ENCODE results near the gene NRG3.
"Not testable (repeated sequence)": the region's sequence is repeated elsewhere in the genome, so short reads cannot be mapped to it uniquely, and the experiment has no call there.

Gene NRG3

GRCh38 chr10:82942286-82943099 lies 1067.5 kb downstream of the NRG3 start:
- no peak for DNase-seq

DNA sequence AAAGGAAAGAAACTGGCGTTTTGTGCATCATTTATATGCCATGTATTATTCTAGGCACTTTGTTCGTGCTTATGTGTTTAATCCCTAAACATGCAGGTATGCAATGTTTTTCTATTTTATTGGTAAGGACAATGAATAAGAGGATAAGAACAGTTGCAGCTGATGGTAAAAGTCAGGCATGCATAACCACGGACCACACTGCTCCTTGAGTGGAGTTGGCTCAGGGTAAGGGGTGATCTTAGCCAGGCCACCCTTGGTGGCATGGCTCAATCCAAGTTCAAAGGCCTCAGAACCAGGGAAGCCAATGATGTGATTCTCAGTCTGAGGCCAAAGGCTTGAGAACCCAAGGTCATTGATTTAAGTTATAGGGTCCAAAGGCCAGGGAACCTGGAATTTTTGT lies 1068.1 kb downstream of the NRG3 start:
- no peak for DNase-seq

DNA sequence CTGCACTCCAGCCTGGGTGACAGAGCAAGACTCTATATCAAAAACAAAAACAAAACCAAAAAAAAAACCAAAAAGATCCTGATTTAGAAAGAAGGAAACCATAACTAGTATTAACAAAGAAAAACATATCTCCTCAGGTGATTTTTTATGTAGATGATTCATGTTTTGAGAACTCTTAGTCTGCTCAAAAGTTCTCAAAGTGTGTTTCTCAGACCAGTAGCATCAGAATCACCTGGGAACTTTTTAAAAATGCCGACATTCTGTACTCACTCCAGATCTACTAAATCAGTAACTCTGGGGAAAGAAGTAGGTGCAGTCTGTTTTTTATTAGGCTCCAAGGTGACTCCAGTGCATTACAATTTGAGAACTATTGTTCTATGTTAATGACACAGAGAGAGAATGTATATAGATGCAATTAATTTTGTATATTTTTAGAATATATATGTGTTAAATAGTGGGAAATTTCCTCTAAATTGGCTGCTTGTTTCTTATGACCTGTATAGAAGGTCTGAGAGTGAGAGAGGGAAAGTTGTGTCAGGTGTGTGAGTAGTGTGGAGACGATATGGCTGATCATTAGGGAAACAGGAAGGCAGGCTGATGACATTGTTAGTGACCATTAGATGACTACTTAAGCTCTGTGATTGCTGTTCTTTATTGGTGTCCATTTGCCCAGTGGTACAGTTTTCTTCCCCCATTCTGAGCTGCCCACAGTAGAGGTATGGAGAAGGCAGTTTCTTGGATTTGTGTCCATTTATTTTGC lies 1075.0 kb downstream of the NRG3 start:
- DNase-seq, result no peak

DNA sequence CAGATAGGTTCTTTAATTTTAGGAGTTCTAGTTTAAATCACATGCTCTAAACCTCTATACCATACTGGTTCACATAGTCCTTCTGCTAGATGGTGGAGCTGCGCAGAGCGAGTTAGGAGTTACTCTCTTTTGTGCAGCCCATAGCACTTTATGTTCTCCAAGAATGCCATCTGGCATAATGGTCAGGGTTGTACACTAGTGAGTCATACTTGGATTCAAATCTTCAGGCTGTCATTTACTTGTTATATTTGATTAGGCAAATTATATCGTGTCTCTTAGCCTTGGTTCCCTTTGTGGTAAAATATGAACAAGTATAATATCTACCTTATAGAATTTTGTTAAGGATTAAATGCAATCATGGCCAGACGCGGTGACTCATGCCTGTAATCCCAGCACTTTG lies 1078.3 kb downstream of the NRG3 start:
- DNase-seq, result no peak

DNA sequence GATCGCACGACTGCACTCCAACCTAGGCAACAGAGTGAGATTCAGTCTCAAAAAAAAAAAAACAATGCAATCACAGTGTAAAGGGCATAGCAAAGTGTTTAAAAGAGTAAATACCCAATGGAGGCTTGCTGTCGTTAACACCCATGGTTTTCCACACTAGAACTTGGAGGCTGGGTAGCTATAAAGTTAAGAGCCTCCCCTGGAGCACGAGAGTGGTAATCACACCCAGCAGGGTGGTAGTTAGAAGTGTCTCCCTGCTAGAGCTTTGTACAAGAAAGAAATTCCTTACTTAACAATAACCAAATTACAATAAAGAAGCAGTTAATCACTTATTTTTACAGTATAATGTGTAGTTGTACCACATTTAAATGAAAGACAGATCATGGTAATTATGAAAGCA lies 1078.9 kb downstream of the NRG3 start:
- DNase-seq, result no peak

GRCh38 chr10:82960421-82961060 lies 1085.5 kb downstream of the NRG3 start:
- DNase-seq, result not testable (repeated sequence)

DNA sequence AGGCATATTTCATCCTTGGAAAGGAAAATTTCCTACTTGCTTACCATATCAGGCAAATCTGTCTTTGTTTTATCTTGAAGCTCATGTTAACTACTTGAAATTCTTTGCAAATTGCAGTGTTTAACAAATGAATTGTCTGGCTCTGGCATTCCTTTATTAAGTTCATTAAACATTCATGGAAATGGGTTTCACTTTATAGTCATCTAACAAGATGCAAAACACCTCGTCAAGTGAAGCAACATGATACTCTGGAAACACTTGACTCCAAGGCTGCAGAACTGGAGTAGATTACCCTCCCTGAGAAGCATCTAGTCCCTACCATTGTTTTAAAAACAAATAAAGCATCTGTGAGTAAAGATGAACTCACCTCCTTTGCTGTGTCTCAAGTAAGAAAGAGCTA lies 1086.9 kb downstream of the NRG3 start:
- no peak for DNase-seq

DNA sequence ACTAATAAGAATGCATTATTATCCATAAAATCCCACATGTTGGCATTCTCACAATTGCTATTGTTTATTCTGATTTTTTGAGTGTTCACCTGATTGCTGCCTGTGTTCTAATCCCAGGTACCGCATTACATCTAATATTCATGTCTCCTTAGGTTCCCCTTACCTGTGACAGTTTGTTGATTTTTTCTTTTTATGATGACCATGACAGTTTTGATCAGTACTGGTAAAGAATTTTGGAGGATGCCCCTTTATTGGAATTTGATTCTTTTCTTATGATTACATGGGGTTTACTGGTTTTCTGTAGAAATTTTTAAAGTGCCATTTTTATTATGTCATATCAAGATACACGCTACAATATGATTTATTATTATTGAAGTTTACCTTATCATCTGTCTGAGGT lies 1091.1 kb downstream of the NRG3 start:
- no peak for DNase-seq

DNA sequence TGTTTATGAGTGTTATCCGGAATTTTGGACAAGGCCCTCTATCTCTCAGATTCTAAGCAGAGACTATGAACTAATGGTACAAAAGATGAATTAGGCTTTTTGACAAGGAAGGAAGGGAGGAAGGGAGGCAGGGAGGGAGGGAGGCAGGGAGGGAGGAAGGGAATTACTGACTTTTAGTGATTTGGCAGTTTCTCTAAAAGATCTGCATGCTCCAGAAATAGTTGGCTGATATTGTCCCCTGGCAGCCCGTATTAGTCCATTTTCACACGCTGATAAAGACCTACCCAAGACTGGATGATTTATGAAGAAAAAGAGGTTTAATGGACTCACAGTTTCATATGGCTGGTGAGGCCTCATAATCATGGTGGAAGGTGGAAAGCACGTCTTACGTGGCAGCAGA lies 1093.5 kb downstream of the NRG3 start:
- no peak for DNase-seq

- no peak for DNase-seq
Observed at GRCh38 chr10:82969405-82969804, 1094.4 kb downstream of the NRG3 start.

- DNase-seq, result no peak
Observed at GRCh38 chr10:82980321-82980720, 1105.3 kb downstream of the NRG3 start.

DNA sequence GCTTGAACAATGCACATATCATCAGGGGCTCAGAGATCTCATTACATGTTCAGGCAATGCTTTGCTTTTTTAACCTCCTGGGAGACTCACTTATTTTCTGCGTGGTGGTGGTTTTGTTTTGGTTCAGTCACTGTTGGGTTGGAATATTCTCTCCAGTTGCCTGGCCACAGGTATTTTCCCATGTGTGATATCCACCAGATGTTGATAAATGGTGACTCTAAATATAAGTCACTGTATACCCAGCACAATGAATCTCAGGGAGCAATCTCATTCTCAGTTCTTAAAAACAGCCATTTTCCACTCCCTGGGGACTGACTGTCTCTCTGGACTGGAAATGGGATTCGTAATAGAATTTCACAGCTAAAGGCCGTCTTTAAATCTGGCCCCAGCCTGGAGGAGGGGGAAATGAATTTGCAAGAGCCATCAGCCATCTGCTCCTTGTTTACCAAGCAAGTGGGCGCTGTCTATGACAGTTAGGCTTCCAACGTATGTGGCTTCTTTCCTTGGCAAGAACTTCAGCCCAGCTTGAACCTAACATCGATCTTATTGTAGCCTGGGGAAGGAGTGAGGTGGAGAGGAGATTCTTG lies 1106.2 kb downstream of the NRG3 start:
- DNase-seq, result no peak

GRCh38 chr10:82982110-82982608 lies 1107.2 kb downstream of the NRG3 start:
- no peak for DNase-seq

DNA sequence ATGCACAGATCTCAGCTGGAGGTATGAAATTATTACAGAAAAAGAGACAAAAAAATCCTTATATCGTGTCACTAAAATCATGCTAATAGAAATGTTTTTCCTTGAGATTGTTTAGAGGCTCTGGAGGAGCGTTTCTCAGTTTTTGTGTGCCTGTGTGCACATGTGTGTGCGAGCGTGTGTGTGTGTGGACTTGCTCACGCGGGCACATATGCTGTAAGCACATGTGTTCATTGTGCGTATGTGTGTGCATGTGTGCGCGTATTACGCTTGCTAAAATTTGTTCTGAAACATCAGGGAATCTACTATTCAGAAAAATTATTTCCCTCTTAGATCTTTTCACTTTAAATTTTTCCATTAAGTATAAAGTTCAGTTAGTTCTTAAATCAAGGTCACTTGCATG lies 1111.2 kb downstream of the NRG3 start:
- DNase-seq, result no peak

GRCh38 chr10:83006479-83006878 lies 1131.5 kb downstream of the NRG3 start:
- DNase-seq, result not testable (repeated sequence)

DNA sequence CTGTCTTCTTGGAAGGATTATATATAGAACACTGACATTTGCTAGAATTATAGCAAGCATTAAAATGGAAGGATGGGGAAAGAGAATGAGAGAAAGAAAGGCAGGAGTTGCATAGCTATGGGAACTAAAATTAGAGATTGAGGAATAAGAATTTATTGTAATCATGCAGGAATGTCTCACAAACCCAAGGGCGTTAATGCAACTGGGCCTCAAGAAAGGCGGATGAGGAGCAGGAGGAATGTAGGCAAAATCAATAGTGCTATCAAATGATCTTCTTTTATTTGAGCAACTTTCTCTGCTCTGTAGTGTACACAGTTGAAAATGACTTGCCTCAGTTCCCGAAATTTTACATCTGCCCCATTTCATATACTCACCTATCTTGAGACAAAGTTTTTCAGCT lies 1132.5 kb downstream of the NRG3 start:
- no peak for DNase-seq

DNA sequence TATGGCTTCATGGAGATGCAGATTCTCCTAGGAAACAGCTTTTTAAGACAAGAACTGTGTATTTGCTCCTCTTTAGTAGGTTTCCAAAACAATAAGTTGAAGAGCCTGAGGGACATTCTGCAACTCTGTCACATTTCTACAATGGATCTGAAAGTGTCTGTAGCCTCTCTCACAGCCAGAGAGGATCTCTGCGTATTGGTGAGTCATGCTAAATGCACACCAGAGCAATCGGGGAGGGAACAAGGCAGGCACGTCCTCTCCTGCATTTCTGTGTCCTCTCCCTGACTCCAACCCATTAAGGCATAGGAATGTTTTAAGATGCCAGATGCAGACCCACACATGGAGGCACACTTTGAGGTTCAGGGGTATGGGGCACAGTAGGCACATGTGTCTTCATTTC lies 1137.9 kb downstream of the NRG3 start:
- no peak for DNase-seq

DNA sequence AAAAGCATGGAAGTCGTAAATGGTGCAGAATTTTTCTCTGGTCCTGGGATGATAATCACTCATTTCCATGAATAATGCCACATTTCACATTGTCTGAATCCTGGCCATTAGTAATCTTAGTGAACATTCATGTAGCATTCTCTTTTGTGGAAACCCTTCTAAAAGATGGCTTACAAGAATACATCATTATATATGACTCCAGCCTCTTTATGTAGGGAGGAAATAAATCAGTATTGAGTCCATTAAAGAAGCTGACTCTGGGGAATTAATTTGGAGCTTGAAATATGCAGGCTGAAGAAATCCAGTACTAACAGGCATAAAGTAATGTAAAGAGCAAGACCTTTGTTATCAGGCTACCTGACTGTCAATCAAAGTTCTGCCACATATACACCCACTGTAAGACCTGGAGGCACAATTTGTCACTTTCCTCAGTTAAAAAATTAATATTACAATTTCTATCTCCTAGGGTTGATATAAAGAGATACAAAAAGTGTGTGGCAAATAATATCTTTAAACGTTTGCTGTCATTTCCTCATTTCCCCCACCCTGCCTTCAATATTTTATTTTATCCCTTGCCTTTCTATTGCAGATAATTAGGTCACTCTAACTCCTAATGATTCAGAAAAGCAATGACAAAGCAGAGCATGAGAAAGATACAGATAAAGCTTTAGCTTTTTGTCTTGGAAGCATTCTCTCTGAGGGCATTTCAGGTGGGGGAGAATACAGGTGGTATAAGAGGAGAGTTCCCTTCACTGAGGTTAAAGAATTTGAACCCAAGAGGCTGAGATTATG lies 1142.3 kb downstream of the NRG3 start:
- no peak for DNase-seq

- DNase-seq, result no peak
Observed at GRCh38 chr10:83023662-83024061, 1148.7 kb downstream of the NRG3 start.

Measured in inflammatory macrophage treated with lipopolysaccharide for 1 hour (primary cell).